GM10847 (cell line): ENCODE results near the gene CFAP90.

Source experiments
- POLR2A ChIP-seq: IDR thresholded peaks from 2 replicates; pipeline ENCODE4 v1.6.1; 2011; ENCODE audit not compliant: insufficient read length; ENCODE audit errors: extremely low read depth

Gene CFAP90

DNA sequence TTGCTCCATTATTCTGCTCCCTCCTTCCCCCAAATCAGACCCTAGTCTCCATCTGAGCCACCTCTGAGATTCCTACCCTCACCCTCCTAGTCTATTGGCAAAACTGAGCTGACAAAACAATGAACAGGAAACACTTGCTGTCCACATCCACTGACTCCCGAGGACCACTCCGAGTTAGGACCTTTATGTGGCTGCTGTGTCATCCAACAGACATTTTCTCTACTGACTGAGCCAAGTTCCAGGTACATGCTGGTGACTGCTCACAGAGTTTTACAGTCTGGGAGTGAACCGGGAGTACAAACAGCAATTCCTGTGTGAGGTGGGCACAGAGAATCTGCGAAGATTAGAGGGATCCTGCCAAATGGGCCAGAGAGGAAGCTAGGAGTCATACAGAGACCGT is 39.2 kb downstream of the CFAP90 start:
- no peak for TF ChIP-seq POLR2A

- no peak for TF ChIP-seq POLR2A
Measured at GRCh38 chr5:7808998-7809397, 41.9 kb downstream of the CFAP90 start.

DNA sequence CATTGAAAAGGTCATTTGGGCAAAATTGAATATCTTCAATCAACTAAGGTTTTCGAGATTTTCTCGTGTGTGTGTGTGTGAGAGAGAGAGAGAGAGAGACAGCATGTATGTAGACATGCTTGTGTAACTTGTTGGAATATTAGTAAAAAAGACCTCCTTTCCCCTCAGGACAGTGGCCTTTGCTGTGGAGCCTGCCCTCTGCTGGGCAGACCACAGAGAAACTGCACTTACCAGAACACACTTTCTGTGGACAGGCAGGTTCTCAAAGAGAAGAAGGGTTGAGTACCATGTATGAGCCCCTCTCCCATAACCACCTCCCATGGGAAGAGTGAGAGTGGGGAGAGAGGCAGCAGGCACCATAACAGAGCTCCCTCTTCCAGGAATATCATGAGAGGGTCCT is 45.6 kb downstream of the CFAP90 start:
- no peak for TF ChIP-seq POLR2A

DNA sequence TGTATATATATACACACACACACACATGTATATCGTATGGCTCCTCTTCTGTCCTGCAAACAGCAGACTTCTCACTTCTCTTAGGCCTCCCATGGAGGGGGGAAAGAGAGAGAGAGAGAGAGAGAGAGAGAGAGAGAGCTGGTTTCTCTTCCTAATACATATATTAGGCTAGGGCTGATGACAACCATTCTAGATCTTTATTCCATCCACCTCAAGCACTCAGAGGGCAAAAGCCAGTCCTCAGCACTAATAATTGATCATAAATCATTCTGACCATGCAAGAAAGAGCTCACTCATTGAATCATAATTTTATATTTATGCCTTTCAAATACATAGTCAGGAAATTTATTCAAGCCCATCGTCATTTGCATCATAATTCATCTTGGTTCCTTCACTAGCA is 47.0 kb downstream of the CFAP90 start:
- no peak for TF ChIP-seq POLR2A

DNA sequence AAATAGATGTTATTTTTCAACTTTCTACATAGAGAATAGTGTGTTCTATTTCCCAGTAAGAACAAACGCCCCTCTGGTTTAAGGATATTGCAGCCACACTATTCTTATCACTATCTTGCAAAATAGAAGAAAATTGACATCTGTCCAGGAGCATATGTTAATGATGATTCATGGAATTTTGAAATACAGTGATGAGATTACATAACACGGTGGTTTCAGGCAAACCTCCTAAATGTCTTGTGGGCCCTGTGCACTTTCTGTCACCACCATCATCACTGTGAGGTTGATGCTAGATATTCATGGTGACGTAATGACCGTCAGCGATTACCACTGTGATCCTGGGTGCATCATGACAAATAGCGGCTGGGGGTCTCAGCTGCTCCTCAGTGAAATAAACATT is 48.1 kb downstream of the CFAP90 start:
- TF ChIP-seq POLR2A: no peak

DNA sequence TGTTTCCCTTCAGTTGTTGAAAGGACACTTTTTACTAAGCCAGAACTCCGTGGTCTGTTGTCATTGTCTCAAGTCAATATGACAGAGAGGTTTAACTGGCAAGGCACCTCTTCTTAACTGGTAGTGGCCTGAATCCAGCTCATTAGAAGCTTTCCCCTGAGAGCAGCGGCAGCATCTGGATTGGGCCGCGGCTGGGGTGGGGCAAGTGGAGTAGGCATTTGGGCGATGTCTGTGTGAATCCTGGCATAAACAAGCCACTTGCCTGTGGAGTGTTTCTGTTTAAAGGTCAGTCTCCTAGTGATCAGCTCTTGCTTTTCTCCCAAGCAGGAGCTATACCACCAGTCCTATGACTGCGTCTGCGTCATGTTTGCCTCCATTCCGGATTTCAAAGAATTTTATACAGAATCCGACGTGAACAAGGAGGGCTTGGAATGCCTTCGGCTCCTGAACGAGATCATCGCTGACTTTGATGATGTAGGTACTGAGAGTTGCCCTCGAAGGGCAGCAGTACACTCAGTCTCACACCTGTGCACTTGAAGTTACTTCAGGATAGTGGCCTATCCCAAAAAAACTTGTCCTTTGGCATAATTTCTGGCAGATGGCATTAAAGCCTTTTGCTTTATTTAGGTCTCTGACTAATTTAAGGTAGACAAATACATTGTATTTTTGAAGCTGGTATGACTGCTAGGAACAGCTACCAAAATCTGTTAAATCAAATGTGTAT is 48.9 kb downstream of the CFAP90 start:
- TF ChIP-seq POLR2A: no peak

- no peak for TF ChIP-seq POLR2A
Measured at GRCh38 chr5:7795306-7795705, 55.6 kb downstream of the CFAP90 start.

DNA sequence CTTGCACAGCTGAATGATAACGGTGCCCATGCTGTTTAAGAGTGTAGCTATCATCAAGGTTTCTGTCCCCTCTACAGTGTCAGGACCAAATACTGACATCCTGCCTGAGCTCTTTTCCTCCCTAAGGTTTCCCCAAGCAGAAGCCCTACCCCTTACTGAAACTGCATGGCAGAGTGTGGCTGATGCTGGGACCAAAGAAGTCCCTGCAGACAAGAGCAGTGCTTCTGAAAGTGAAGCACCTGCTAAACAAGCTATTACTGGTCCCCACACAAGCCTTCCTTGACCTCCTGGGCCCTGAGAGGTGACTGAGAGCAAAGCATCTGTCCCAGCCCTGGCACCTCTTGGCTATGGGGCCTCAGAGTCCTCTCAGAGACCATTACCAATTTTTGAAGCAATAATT is 56.1 kb downstream of the CFAP90 start:
- TF ChIP-seq POLR2A: no peak

DNA sequence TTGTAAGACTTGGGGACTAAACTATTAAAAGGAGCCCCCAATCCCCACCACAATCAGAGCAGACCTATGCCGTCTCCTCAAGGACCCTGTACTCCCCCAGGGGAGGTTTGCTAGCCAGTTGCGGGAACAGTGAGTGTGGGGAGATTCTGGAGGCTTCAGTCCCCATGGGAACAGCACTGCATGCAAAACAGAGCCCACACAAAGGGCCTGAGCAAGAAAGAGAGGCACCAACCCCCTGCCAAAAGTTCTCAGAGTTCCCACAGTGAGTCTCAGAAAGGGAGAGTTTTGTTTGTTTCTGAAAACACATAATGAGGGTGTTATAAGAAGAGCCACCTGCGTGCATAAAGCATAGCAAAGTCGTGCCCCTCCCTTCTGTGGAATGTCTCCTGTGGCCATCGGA is 56.6 kb downstream of the CFAP90 start:
- no peak for TF ChIP-seq POLR2A

- TF ChIP-seq POLR2A: no peak
Measured at GRCh38 chr5:7793895-7794294, 57.0 kb downstream of the CFAP90 start.

- TF ChIP-seq POLR2A: no peak
Measured at GRCh38 chr5:7789567-7789966, 61.4 kb downstream of the CFAP90 start.

DNA sequence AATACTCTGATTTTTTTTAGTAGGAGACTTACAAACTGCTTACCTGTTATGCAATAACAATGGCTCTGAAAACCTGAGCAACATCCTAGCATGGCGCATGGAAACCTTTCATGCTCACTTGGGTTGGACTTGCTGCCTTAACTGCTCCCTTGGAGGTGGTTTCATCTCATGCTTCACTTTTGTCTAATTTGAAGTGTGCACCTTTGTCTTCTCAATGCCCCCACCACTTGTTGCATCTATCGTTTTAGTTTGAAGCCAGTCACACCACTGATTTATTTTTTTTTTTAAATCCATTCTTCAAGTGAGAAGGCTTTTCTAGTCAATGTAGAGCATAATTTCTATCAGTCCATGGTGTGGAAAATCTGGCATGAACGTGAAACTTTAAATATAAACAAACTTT is 63.2 kb downstream of the CFAP90 start:
- TF ChIP-seq POLR2A: no peak

DNA sequence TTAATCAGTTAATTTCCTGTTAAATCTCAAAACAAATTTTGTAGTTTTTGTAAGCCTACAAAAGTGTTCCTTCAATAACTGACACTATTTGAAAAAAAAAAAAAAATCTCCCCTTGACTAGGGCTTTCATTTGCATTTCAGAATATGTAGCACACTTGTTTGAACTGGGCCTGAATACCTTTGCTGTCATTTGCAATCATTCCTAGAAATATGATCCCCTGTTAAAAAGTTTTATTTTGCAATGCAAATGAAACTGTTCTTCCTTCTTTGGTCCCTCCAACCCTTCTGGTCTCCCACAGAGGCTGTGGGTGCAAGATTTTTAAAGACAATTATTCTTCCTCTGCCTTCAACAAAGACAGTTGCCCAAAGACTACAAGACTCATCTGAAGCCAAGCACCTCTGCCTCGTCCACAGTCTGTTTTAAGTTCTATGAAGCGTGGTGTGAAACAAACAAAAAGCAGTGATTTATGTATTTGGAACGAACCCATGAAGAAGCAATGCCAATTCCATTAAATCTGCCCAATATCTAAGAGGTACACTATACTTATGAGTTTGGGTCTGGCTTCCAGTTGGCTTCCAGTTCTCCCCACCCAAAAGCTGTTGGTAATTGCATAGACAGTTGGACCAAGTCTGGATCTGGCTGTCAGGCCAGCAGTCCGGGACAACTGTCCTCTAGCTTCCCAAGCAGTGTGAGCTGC is 66.1 kb downstream of the CFAP90 start:
- no peak for TF ChIP-seq POLR2A

DNA sequence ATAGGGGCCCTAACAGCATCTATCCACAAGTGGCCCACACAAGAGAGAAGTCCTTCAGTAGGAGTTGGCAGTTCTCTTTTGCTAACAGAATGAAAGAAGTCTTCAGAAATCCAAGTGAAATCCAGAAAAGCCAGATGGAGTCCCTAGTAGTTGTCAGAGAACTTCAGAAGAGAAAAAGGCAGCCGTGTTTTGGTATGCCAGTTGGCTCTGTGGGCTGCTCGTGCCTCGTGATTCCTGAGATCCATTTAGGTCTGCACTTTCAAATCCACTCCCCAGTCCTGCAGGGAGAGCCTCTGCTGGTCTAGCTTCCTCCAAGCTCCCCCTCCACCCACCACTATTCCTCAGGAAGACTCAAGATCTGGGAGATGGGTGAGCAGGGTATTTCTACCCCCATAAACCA is 69.0 kb downstream of the CFAP90 start:
- no peak for TF ChIP-seq POLR2A
